Liver (tissue), 3 donors: ENCODE results near the gene ALK.

Source experiments
- CTCF ChIP-seq: fragments of 150-350 bp; IDR thresholded peaks from 2 replicates; pipeline ENCODE4 v1.5.1; 2017; ENCODE audit warnings: improper control_type of control experiment, low read depth, low read length; ENCODE audit not compliant: missing input control
- EGR1 ChIP-seq, 2 donors: IDR thresholded peaks; 2 replicates each; pipeline ENCODE4 v1.6.1; 2016 to 2018; ENCODE audit warnings: antibody characterized with exemption in 2 of 2, low read depth in 2 of 2
- FOXA1 ChIP-seq: IDR thresholded peaks from 2 replicates; pipeline ENCODE4 v1.6.1; 2016; ENCODE audit warnings: antibody characterized with exemption
- GABPA ChIP-seq, 2 donors: IDR thresholded peaks in 1 of 2; conservative IDR thresholded peaks in 1 of 2; 2 replicates each; pipeline ENCODE4 v1.6.1; 2016; ENCODE audit warnings: antibody characterized with exemption in 2 of 2, mild to moderate bottlenecking in 1 of 2, moderate library complexity in 1 of 2
- HNF4A ChIP-seq, 2 donors: conservative IDR thresholded peaks; 2 replicates each; pipeline ENCODE4 v1.6.1; 2016; ENCODE audit warnings: antibody characterized with exemption in 2 of 2, mild to moderate bottlenecking in 2 of 2
- HNF4G ChIP-seq: IDR thresholded peaks from 2 replicates; pipeline ENCODE4 v1.6.1; 2016; ENCODE audit warnings: antibody characterized with exemption
- REST ChIP-seq: IDR thresholded peaks from 2 replicates; pipeline ENCODE4 v1.6.1; 2016; ENCODE audit warnings: antibody characterized with exemption, mild to moderate bottlenecking
- RXRA ChIP-seq, 2 donors: IDR thresholded peaks; 2 replicates each; pipeline ENCODE4 v1.6.1; 2017 to 2018; ENCODE audit warnings: antibody characterized with exemption in 2 of 2, mild to moderate bottlenecking in 1 of 2
- SP1 ChIP-seq: IDR thresholded peaks from 2 replicates; pipeline ENCODE4 v1.6.1; 2018; ENCODE audit warnings: antibody characterized with exemption, mild to moderate bottlenecking
- TAF1 ChIP-seq: conservative IDR thresholded peaks from 2 replicates; pipeline ENCODE4 v1.6.1; 2016; ENCODE audit warnings: antibody characterized with exemption, mild to moderate bottlenecking
- ZBTB33 ChIP-seq: IDR thresholded peaks from 2 replicates; pipeline ENCODE4 v1.6.1; 2016; ENCODE audit warnings: antibody characterized with exemption
- donor health status: healthy.
- donor health status: healthy.

GRCh38 chr2:29774624-29775023 lies 146.8 kb downstream of the ALK start:
- TF ChIP-seq HNF4A (conservative IDR thresholded peaks at IDR 0.05) (no peak), CTCF (no peak), FOXA1 (no peak), TAF1 (no peak), RXRA (IDR thresholded peaks at IDR 0.05) (no peak), GABPA (IDR thresholded peaks at IDR 0.05 in 1 of 2, conservative IDR thresholded peaks at IDR 0.05 in 1 of 2) (no peak), SP1 (no peak), EGR1 (IDR thresholded peaks at IDR 0.05; ENCODE audit: low read depth in 2 of 2) (no peak), REST (no peak), ZBTB33 (no peak), HNF4G (no peak)
